Duodenal mucosa (tissue), 2 donors: Measurements from ENCODE around the gene IMPA2.

ENCODE experiments used
- H3K27ac ChIP-seq: one replicate; pipeline ENCODE4 v1.7.0; 2013; ENCODE audit warnings: low read depth, low read length
- H3K27me3 ChIP-seq, 2 donors: one replicate each; pipeline ENCODE4 v1.7.0; 2013; ENCODE audit warnings: low read length in 2 of 2, control low read depth in 1 of 2; ENCODE audit not compliant: insufficient read depth in 2 of 2, control insufficient read depth in 1 of 2
- H3K36me3 ChIP-seq, 2 donors: one replicate each; pipeline ENCODE4 v1.7.0; 2013; ENCODE audit warnings: low read length in 2 of 2, control low read depth in 1 of 2; ENCODE audit not compliant: insufficient read depth in 2 of 2, control insufficient read depth in 1 of 2
- H3K4me1 ChIP-seq, 2 donors: one replicate each; pipeline ENCODE4 v1.7.0; 2013; ENCODE audit warnings: low read length in 2 of 2, control low read depth in 1 of 2; ENCODE audit not compliant: insufficient read depth in 2 of 2, control insufficient read depth in 1 of 2
- H3K4me3 ChIP-seq, 2 donors: one replicate each; pipeline ENCODE4 v1.7.0; 2013; ENCODE audit warnings: low read length in 2 of 2, low read depth in 1 of 2
- H3K9ac ChIP-seq, 2 donors: one replicate each; pipeline ENCODE4 v1.7.0; 2013; ENCODE audit warnings: low read length in 2 of 2, low read depth in 1 of 2
- H3K9me3 ChIP-seq, 2 donors: one replicate each; pipeline ENCODE4 v1.7.0; 2013; ENCODE audit warnings: low read length in 2 of 2, control low read depth in 1 of 2; ENCODE audit not compliant: control insufficient read depth in 1 of 2

Gene IMPA2

DNA sequence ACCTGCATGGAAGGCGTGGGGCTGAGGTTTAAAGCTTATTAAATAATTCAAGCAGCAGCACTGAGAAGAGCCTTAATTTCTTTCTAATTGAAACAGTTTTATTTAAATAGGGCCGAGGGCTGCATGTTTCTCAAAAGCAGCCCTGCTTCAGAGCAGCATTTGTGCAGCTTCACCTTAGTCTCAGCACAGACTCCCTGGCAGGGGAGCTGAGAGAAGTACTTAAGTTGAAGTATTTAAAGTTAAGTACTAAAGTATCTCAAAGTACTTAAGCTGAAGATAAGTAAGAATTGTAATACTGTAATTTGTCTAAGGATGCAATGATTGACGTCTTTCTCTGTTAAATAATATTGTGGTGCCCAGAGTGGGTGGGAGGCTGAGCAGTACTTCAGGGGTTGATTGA, 31.4 kb downstream of the IMPA2 start:
- H3K27ac ChIP-seq = no peak overlapping the region

DNA sequence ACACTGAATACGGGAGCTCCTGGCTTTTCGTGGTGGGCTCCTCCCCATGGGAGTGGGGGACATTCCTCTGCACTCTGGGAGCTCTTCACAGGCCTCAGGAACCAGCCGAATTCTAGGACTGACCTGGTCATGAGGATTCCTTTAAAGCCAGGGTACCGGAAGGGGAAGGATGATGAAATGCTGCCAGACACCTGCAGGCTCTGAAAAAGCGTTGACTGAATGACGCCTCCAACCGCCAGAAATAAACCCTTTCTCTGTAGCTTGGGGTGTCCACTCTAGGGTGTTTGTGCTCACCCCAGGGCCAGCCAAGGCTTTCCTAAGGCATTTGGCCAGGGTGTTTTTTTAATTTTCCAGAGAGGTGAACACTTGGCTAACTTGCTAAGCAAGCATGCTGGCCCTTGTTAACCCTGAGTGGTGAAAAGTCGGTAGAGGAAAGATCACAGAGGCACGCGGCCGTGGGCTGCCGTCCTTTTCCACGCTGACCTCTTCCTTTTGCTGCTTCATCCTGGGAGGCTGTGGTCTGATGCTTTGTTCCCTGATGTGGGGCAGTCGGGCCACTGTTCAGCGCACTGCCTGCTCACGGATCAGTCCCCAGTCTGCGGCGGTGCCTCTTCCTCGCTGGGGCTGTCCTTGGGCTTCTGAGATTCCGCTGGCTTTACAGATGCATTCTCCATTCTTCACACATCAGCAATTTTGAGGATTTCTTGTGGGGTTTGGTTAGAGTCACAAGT, 32.0 kb downstream of the IMPA2 start:
- H3K4me1 ChIP-seq = peaks cover 29 to 34% of the 10 kb centered on the region in 2 donors
- no peak overlapping the region for H3K9ac ChIP-seq
- H3K36me3 ChIP-seq = peaks cover 0 to 44% of the 10 kb centered on the region in 2 donors
- no peaks in the 10 kb centered on the region for H3K27me3 ChIP-seq
- no peak overlapping the region for H3K27ac ChIP-seq
- H3K9me3 ChIP-seq = no peaks in the 10 kb centered on the region
- no peak overlapping the region for H3K4me3 ChIP-seq

More for the DNA sequence above, 31.4 kb downstream of the IMPA2 start:
- no peaks in the 10 kb centered on the region for H3K27me3 ChIP-seq
- peaks cover 35 to 38% of the 10 kb centered on the region in 2 donors for H3K4me1 ChIP-seq
- no peak overlapping the region for H3K9ac ChIP-seq
- H3K9me3 ChIP-seq = no peaks in the 10 kb centered on the region
- H3K36me3 ChIP-seq = peaks cover 0 to 41% of the 10 kb centered on the region in 2 donors
- H3K4me3 ChIP-seq = no peak overlapping the region

DNA sequence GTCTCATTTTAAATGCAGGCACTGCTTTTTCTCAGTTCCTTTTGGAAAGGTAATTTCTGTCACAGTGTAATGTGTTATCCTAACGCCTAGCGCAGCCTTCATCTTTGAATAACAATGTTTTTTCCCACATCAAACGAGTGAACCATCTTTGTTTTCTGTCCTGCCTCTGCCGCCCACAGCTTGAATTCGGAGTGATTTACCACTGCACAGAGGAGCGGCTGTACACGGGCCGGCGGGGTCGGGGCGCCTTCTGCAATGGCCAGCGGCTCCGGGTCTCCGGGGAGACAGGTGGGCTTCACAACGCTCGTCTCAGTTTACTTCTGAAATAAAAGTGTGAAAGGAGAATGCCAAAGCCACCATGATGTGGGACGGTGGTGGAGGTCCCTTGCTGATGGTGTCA, 32.8 kb downstream of the IMPA2 start:
- H3K4me3 ChIP-seq = no peak overlapping the region
- H3K27me3 ChIP-seq = no peaks in the 10 kb centered on the region
- peaks cover 22 to 28% of the 10 kb centered on the region in 2 donors for H3K4me1 ChIP-seq
- H3K27ac ChIP-seq = no peak overlapping the region
- H3K9me3 ChIP-seq = no peaks in the 10 kb centered on the region
- no peak overlapping the region for H3K9ac ChIP-seq
- peaks cover 0 to 44% of the 10 kb centered on the region in 2 donors for H3K36me3 ChIP-seq

DNA sequence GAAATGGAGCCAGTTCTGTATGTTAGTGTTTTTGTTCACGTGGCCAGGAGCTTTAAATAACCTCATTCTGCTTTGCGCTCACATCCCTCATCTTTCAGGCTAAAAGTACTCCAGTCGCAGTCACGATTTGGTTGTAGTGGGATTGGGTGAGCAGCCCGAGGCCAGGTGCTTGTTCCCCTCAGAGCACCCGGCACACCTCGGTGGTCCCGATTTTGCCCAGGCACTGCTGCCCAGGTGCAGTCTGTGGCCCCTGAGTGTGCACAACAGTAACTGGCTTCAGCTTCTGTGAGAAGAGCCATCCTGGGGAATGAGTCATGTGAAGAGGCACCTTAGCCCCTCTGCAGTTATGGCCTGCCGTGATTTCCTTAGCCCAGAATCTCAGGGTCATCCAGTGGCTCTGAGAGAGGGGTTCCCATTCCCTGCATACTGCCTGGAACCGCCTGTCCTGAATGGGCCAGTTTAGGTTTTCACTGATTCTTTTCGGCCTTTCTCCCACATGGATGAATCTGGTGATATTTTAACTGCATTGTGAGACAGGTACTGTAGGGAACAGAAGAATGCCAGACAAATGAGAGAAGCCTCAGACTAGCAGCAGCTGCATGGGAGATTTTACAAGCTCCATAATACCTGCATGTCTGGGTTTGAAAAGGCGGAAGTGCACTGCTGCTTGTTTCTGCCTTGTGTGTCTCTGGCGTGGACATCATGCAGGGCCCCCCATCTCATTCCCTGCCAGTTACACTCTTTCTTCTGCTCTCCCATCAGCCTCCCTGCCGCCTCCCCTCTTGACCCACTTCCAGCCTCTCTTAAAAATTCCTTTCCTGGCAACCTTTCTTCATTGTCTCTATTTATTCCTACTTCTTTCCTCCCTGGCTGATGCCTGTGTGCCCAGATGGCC, 33.5 kb downstream of the IMPA2 start:
- Histone ChIP-seq H3K27ac (peak overlapping the region; percentile 89), H3K4me1 (peaks cover 17 to 21% of the 10 kb centered on the region in 2 donors), H3K9me3 (no peaks in the 10 kb centered on the region), H3K27me3 (no peaks in the 10 kb centered on the region), H3K4me3 (peak overlapping the region in 1 of 2 donors; percentile 51), H3K36me3 (peaks cover 0 to 44% of the 10 kb centered on the region in 2 donors), H3K9ac (peak overlapping the region in 1 of 2 donors; percentile 49)

DNA sequence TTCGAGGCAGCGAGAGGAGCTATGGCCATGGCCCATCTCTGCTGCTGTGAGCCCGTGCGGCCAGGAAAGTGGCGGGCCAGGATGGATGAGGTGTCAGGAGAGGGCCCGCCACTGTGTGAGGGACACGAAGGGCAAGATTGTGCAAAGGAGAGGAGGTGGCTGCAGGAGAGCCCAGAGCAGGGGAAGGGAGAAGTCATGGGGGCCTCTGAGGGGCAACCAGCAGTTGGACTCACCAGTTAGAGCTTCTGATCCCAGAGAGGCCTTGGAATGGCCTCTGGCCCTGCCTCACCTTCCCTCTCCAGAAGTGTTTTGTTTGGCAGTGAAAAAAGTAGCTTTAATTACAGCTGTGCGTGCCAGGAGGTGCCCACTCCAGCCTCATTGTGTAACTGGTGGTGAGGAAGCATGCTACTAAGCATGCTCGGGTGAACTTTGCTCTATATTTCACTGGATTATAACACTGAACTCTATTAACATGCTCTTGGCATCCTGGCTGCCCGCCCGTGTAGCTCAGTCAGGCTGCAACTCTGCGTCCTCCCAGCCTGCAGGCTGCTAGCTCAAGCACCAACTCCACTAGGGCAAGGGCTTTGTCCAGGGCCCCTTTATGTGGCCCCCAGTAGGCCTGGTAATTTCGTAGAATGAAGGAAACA, 34.2 kb downstream of the IMPA2 start:
- Histone ChIP-seq H3K27ac (peak overlapping the region; percentile 89), H3K36me3 (peaks cover 0 to 40% of the 10 kb centered on the region in 2 donors), H3K4me3 (peak overlapping the region in 1 of 2 donors; percentile 51), H3K9me3 (no peaks in the 10 kb centered on the region), H3K9ac (peak overlapping the region in 1 of 2 donors; percentile 49), H3K4me1 (peaks cover 17 to 19% of the 10 kb centered on the region in 2 donors), H3K27me3 (no peaks in the 10 kb centered on the region)

DNA sequence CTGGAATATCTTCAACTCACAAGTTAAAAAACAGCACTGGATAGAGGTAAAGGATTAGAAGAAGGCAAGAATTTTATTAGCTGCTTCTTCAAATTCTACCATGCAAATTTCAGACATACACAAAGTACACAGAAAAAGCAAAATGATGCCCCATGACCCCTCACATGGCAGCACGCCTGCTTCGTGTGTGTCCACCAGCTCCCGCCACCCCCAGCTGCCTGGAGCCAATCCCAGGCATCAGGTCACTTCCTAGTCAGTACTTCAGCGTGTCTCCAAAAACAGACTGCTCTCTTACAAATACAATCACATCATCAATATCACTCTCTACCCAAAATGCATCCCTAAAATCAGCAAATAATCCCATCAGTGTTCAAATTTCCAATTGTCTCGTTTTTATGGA, 35.8 kb downstream of the IMPA2 start:
- H3K4me1 ChIP-seq = peaks cover 17 to 19% of the 10 kb centered on the region in 2 donors
- peaks cover 0 to 27% of the 10 kb centered on the region in 2 donors for H3K36me3 ChIP-seq

DNA sequence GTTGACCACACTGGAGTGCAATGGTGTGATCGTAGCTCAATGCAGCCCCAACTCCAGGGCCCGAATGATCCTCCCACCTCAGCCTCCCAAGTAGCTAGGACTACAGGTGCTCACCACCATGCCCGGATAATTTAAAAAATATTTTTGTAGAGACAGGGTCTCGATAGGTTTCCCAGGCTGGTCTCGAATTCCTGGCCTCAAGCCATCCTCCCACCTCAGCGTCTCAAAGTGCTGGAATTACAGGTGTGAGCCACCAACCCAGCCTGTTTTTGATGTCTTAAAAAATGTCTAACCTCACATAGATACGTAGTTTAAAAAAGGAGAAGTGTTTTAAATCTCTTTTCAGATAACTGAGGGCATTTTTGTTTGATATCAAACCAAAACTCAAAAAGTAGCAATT, 37.6 kb downstream of the IMPA2 start:
- Histone ChIP-seq H3K9me3 (no peaks in the 10 kb centered on the region), H3K4me3 (no peak overlapping the region), H3K4me1 (peaks cover 17 to 19% of the 10 kb centered on the region in 2 donors), H3K27me3 (no peaks in the 10 kb centered on the region), H3K9ac (no peak overlapping the region), H3K27ac (no peak overlapping the region), H3K36me3 (peaks cover 0 to 15% of the 10 kb centered on the region in 2 donors)

More for the DNA sequence above, 35.8 kb downstream of the IMPA2 start:
- Histone ChIP-seq H3K27me3 (no peaks in the 10 kb centered on the region), H3K9me3 (no peaks in the 10 kb centered on the region), H3K27ac (no peak overlapping the region), H3K9ac (no peak overlapping the region), H3K4me3 (no peak overlapping the region)

DNA sequence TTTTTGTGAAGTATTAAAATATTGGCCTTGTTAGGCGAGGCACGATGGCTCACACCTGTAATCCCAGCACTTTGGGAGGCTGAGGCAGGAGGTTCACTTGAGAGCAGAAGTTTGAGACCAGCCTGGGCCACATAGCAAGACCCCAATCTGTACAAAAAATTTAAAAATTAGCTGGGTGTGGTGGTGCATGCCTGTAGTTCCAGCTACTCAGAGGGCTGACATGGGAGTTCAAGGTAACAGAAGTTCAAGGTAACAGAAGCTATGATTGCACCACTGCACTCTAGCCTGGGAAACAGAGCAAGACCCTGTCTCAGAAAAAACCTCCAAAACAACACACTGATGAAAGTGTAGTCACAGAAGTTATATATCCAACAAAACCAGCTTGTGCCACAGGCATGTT, 39.8 kb downstream of the IMPA2 start:
- Histone ChIP-seq H3K9ac (no peak overlapping the region), H3K36me3 (peaks cover 0 to 8% of the 10 kb centered on the region in 2 donors)

DNA sequence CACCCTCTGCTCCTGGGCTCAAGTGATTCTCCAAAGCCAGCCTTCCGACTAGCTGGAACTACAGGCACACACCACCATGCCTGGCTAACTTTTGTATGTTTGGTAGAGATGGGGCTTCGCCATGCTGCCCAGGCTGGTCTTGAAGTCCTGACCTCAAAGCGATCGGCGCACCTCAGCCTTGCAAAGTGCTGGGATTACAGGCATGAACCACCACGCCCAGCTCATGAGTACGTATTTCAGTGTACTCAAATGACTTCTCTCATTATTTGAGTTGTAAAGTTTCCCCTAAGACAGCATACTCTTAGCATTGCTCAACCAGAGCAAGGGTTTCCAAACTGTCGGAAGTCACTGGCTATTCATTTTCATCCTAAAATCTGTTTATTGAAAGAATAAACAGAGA, 40.3 kb downstream of the IMPA2 start:
- Histone ChIP-seq H3K4me3 (no peak overlapping the region), H3K27ac (no peak overlapping the region), H3K36me3 (peaks cover 0 to 8% of the 10 kb centered on the region in 2 donors), H3K4me1 (no peaks in the 10 kb centered on the region), H3K27me3 (no peaks in the 10 kb centered on the region), H3K9me3 (no peaks in the 10 kb centered on the region), H3K9ac (no peak overlapping the region)

More for the DNA sequence above, 39.8 kb downstream of the IMPA2 start:
- Histone ChIP-seq H3K27ac (no peak overlapping the region), H3K4me3 (no peak overlapping the region), H3K4me1 (peaks cover 1 to 2% of the 10 kb centered on the region in 2 donors), H3K27me3 (no peaks in the 10 kb centered on the region), H3K9me3 (no peaks in the 10 kb centered on the region)
